ENCODE data around the gene GTF3C4.
"Not testable (repeated sequence)": the region's sequence is repeated elsewhere in the genome, so short reads cannot be mapped to it uniquely, and the experiment has no call there.

Gene GTF3C4

GRCh38 chr9:132703336-132703735 lies 33.1 kb downstream of the GTF3C4 start:
- no peak for DNase-seq

GRCh38 chr9:132708239-132708638 lies 38.0 kb downstream of the GTF3C4 start:
- no peak for DNase-seq

- no peak for DNase-seq
Measured at GRCh38 chr9:132708769-132709430, 38.6 kb downstream of the GTF3C4 start.

GRCh38 chr9:132710333-132710732 lies 40.1 kb downstream of the GTF3C4 start:
- DNase-seq: no peak

GRCh38 chr9:132711152-132711551 lies 40.9 kb downstream of the GTF3C4 start:
- not testable (repeated sequence) for DNase-seq

GRCh38 chr9:132711846-132712245 lies 41.6 kb downstream of the GTF3C4 start:
- DNase-seq: no peak

GRCh38 chr9:132712753-132713152 lies 42.5 kb downstream of the GTF3C4 start:
- no peak for DNase-seq

- no peak for DNase-seq
Measured at GRCh38 chr9:132716007-132716406, 45.7 kb downstream of the GTF3C4 start.

GRCh38 chr9:132717326-132717945 lies 47.2 kb downstream of the GTF3C4 start:
- no peak for DNase-seq

GRCh38 chr9:132718381-132718928 lies 48.2 kb downstream of the GTF3C4 start:
- DNase-seq: not testable (repeated sequence)

GRCh38 chr9:132721661-132722060 lies 51.4 kb downstream of the GTF3C4 start:
- no peak for DNase-seq

- no peak for DNase-seq
Measured at GRCh38 chr9:132722564-132723065, 52.4 kb downstream of the GTF3C4 start.

- DNase-seq: no peak
Measured at GRCh38 chr9:132723809-132724208, 53.5 kb downstream of the GTF3C4 start.

GRCh38 chr9:132725306-132725705 lies 55.0 kb downstream of the GTF3C4 start:
- DNase-seq: no peak

- no peak for DNase-seq
Measured at GRCh38 chr9:132726576-132727130, 56.4 kb downstream of the GTF3C4 start.

GRCh38 chr9:132728071-132728470 lies 57.8 kb downstream of the GTF3C4 start:
- no peak for DNase-seq

- no peak for DNase-seq
Measured at GRCh38 chr9:132728497-132728896, 58.2 kb downstream of the GTF3C4 start.

GRCh38 chr9:132729235-132729890 lies 59.1 kb downstream of the GTF3C4 start:
- DNase-seq: no peak

- DNase-seq: no peak
Measured at GRCh38 chr9:132730054-132731033, 60.1 kb downstream of the GTF3C4 start.

GRCh38 chr9:132731230-132731629 lies 61.0 kb downstream of the GTF3C4 start:
- DNase-seq: no peak

- DNase-seq: no peak
Measured at GRCh38 chr9:132732326-132733259, 62.3 kb downstream of the GTF3C4 start.
